HG03558 (cell line): Measurements from ENCODE around the gene ADGRV1.
A peak's percentile ranks its signal among the peaks of the same experiment; 100 is the strongest.
"Not testable (repeated sequence)": the region's sequence is repeated elsewhere in the genome, so short reads cannot be mapped to it uniquely, and the experiment has no call there.

Experiments used
- ATAC-seq: cut with Tn5 transposase; IDR thresholded peaks from one replicate; pipeline ENCODE4 v1.9.1; 2021; ENCODE audit warnings: moderate number of reproducible peaks; ENCODE audit not compliant: unreplicated experiment; ENCODE audit errors: extremely low read depth

The ADGRV1 gene

DNA sequence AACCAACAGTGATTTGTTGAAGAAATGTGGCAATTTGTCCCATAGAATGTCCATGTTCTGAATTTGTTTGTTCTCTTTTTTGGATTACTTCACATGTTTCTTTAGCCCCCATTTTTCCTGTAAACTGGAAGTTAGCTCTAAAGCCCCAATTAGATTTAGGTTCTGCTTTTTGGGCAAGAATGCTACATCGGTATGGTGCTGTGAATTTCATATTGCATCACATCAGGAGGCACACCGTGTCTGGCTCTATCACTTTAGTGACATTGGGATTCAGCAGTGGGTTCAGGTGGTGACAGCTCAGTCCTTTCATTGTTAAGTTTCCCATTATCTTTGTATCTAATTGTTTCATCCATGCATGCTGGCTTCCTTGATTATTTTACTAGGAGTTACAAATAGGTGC lies 27.9 kb downstream of the ADGRV1 start:
- ATAC-seq: no peak

DNA sequence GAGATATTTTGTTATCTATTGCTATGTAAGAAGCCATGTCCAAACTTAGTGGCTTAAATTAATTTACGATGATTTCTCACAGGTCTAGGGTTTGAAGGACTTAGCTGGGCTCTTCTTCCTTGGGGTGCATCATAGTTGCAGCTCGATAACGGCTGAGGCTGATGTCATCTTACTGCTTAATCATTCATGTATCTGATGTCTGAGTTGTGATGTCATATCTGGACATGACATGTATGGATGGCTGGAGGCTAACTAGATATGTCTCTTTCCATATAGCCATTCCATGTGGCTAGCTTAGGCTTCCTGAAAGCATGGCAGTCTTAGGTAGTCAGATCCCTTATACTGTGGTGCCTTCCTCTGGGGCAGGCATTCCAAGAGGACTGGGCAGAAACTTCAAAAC lies 31.6 kb downstream of the ADGRV1 start:
- no peak for ATAC-seq

DNA sequence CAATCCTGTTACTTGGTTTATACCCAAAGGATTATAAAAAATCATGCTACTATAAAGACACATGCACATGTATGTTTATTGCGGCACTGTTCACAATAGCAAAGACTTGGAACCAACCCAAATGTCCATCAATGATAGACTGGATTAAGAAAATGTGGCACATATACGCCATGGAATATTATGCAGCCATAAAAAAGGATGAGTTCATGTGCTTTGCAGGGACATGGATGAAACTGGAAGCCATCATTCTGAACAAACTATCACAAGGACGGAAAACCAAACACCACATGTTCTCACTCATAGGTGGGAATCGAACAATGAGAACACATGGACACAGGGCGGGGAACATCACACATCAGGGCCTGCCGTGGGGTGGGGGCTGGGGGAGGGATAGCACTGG lies 34.5 kb downstream of the ADGRV1 start:
- not testable (repeated sequence) for ATAC-seq

DNA sequence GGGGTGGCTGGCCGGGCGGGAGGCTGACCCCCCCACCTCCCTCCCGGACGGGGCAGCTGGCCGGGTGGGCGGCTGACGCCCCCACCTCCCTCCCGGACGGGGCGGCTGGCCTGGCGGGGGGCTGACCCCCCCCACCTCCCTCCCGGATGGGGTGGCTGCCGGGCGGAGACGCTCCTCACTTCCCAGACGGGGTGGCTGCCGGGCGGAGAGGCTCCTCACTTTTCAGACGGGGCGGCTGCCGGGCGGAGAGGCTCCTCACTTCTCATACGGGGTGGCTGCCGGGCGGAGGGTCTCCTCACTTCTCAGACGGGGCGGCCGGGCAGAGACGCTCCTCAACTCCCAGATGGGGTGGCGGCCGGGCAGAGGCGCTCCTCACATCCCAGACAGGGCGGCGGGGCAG lies 37.2 kb downstream of the ADGRV1 start:
- not testable (repeated sequence) for ATAC-seq

DNA sequence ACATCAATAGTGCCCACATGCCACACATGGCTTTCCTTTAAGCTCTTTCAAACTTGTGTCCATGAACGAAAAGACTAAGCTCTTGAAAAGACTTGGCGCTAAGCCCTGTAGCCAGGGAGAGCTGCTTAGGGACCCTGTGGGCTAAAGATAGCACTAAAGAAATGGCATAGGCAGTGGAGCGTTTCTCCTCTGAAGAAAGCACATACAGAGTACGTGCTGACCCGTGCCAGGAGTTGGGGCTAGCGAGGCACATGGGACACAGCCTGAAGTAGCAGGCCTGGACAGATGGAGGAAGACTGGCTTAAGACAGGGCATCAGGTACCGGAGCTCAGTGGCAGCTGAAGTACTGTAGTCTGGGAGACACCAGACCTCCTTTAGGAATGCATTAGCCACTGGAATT lies 39.7 kb downstream of the ADGRV1 start:
- ATAC-seq: no peak

DNA sequence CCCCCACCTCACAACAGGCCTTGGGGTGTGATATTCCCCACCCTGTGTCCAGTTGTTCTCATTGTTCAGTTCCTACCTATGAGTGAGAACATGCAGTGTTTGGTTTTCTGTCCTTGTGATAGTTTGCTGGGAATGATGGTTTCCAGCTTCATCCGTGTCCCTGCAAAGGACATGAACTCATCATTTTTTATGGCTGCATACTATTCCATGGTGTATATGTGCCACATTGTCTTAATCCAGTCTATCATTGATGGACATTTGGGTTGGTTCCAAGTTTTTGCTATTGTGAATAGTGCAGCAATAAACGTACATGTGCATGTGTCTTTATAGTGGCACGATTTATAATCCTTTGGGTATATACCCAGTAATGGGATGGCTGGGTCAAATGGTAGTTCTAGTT lies 41.7 kb downstream of the ADGRV1 start:
- ATAC-seq: not testable (repeated sequence)

DNA sequence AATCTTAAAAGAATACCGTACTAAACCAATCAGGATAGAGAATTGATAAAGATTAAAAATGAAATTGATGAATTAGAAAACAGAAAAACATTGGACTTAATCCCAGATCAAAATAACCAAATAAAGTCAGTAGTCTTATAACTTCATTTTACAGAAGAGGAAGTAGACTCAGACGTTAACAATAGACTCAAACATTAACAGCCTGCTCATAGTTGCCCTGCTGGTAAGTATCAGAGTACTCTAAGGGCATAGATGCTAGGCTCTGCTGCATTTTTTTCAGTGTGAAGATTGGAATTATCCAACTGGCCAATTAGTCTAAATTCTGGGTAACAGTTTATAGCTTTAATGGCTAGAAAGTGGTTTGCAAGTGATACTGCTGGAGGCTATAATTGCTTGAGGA lies 42.9 kb downstream of the ADGRV1 start:
- no peak for ATAC-seq

DNA sequence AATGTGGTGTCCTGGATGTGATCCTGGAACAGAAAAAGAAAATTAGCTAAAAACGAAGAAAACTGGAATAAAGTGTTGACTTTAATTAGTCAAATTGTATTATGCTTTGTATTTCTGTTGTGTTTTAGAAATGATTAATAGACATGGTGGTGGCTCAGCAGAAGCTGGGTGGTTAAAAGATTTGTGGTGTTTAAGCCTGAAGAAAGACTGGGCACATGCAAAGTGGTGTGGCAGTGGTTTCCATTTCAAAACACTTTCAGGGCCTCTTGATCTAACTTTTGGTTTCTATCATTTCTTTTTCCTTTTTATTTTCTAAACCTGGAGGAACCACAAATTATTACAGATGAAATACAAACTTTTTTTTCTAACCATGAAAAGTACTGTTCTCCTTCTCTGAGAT lies 44.1 kb downstream of the ADGRV1 start:
- ATAC-seq: no peak

DNA sequence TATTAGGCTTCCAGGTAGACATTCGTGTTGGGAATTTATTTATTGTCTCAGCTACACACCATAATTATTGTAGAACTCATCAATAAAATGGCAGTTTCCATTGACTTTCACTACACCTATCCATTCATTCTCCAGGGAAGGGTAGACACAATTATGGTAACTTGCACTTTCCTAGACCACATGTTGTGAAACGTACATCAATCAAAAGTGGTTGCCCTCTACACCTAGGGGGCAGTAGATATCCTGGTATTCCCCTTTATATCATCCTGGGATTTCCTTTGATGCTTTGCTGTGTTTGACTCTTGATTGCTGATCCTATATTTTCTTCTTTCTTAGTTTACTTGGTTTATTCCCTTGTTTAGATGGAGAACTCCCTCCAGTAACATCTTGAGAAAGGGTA lies 47.9 kb downstream of the ADGRV1 start:
- no peak for ATAC-seq

DNA sequence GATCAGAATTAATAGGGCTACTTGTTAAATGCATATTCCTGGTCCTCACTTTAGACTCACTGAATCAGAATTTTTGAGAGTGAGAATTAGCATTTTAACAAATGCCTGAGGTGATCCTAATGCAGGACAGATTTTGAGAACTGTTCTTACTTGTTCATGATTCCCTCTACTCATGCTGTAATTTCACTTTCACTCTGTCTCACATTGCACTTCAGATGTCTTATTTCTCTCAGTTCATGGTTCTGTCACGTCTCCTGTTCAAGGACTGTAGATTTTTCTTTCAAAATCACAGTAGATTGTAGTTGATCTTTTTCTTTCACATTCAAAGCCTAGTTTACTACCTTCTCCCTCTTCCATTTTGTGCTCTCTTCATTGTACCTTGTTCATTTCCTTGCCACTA lies 54.3 kb downstream of the ADGRV1 start:
- ATAC-seq: peak; percentile 95

DNA sequence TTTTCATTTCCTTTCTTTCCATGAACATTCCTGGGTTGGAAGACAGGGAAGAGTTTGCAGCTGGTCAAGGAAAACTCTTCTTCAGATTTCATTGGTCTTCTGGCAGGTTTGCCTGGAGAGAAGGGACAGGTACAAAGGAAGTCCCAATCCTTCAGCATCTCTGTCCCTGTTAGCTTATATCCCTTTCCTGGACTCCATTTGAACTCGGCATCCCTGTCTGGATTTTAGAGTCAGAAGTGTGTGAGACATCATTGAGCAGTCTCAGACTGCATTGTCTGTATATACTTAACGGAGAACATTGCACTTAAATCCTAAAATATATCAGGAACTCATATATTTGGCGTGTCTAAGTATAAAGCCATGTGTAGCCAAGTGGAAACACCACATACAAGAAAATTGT lies 54.9 kb downstream of the ADGRV1 start:
- ATAC-seq: no peak

DNA sequence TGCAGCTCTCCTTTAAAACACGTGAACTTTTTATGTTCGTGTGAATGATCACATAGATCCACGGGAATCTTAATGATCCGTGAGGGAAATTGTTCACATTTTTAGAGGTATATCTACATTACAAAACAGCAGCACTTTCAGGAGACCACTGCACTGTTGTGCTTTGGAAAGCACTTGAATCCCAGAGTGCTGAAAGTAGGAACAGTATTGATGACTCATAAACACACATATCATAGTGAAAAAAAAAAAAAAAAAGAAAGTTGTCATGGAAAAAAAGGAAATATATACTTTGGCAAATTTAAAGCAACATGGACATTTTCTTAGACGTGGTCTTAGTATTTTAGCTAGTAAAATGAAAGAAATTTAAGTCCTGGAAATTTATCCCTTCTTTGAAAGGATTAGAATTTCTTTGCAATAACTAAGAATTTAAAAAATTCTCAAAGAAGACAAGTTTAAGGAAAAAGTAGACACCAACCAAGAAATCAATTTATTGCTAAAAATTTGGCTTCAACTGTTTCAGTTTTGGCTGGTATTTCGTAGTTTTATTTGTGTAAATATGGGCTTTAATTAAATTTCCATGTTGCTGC lies 55.4 kb downstream of the ADGRV1 start:
- no peak for ATAC-seq

DNA sequence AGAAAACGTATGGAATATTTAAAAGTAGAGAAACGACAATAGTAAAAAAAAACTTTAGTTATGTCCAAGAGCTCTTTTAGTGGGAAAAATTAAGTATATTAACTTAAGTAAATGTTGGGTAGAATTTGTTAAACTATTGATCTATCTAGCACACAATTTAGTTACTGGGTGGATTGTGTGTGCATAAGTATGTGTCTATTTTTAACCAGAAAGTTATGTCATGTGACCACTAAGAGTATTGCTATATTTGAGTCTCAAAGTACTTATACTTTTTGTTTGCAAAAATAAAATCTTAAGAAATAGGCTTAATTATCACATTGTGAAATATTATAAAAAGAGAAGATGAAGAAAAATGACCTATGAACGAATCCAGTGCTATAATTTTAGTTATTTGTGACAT lies 56.8 kb downstream of the ADGRV1 start:
- no peak for ATAC-seq

DNA sequence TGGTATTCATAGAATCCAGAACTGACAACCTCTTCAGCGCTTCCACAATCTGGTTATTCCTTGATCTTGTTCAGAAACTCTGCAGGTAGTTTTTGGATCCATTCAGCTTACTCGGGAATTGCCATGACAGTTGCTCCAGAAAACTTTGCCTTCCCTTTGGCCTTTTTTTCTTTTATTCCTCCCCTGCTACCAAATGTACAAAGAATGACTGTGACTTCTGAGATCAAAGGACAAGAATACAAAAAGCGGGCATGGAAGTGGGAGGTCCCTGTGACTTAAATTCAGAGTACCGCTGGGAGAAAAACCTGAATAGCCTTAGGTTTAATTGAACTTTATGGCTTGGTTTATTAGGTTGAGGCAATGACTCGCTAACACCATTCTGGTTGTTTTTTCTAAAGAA lies 59.5 kb downstream of the ADGRV1 start:
- no peak for ATAC-seq

DNA sequence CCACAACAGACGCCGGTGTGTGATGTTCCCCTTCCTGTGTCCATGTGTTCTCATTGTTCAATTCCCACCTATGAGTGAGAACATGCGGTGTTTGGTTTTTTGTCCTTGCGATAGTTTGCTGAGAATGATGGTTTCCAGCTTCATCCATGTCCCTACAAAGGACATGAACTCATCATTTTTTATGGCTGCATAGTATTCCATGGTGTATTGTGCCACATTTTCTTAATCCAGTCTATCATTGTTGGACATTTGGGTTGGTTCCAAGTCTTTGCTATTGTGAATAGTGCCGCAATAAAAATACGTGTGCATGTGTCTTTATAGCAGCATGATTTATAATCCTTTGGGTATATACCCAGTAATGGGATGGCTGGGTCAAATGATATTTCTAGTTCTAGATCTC lies 61.2 kb downstream of the ADGRV1 start:
- ATAC-seq: not testable (repeated sequence)

DNA sequence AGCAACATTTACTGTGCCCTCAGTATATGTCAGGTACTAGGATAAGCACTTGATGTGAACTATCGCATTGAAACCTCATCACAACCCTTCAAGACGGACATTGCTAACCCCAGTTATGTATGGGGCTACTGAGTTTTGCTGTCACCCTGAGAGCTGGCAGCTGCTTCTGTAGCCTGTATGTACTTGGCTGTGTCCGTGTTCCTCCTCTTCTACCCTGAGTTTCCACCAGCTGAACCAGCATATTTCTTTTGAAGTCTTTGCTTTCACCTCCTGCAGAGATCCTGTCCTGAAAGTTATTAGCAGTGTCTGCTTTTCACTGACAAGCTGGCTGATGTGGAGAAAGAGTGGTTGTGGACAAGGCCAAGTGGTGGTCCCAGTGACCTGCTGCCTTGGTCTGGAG lies 63.3 kb downstream of the ADGRV1 start:
- no peak for ATAC-seq

DNA sequence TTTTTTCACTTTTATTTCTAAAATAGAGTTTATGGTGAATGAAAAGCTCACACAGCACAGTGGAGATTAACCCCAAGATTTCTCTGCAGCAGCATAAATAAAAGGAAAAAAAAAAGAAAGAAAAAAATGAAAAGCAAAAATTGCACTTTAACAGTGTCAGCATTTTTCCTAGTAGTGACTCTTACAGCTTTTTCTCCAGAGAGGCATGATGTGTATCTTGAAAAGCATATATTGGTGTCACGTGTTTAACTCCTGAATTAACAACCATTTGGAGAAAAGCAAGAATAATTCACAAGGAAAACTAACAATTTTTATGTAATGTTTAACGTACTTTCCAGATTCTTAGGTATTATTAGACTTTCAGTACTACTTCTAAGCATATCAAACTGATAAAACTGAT lies 67.9 kb downstream of the ADGRV1 start:
- no peak for ATAC-seq

DNA sequence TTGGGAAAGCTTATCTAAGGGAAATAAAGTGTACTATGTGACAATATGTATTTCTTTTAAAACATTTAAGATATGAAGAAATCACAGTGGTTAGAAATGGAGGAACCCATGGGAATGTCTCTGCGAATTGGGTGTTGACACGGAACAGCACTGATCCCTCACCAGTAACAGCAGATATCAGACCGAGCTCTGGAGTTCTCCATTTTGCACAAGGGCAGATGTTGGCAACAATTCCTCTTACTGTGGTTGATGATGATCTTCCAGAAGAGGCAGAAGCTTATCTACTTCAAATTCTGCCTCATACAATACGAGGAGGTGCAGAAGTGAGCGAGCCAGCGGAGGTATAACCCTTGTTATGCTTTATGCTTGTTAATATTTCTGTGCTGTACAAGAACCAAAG lies 69.9 kb downstream of the ADGRV1 start:
- no peak for ATAC-seq

DNA sequence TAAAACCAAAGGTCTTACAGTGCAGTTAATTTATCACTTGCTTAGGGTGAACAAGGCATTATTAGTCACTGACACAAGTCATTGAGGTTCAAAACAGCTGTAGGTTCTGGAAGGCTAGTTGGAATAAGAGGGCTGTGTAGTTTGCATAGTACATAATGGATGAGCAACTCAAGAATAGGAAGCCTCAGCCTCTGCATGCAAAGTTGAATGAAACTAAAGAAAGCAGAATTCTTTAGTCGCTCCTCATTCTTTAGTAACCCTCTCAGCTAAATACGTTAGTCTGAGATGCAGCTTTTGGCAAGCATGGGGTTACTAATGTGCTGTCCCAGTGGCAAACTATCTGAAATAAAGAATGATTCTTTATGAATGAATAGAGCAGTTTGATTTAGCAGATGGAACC lies 74.2 kb downstream of the ADGRV1 start:
- no peak for ATAC-seq

DNA sequence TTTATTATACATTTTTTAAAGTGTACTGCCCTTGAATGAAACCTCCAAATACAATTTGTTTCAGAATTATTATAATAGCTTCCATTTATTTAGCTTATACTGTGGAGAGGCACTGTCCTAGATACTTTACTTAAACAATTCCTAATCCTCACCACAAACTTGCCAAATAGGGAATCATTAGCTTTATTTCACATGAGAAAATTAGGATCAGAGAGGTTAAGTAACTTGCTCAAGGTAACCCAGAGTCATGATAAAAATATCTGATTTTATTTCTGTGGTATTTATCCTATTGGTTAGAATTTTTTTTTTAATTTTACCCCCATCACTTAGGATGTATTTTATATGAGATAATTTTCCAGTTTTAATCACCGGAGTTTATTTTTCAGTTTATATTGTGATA lies 78.4 kb downstream of the ADGRV1 start:
- no peak for ATAC-seq

DNA sequence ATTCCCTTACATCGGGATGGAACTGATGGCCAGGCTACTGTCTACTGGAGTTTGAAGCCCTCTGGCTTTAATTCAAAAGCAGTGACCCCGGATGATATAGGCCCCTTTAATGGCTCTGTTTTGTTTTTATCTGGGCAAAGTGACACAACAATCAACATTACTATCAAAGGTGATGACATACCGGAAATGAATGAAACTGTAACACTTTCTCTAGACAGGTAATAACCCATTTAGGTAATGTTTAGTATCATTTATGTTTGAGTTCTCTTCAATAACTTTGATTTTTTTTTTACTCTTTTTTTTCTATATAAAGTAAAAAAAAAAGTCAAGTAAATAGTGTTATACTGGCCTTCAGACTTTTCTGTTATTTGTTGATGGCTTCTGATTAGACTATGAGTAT lies 79.1 kb downstream of the ADGRV1 start:
- no peak for ATAC-seq

DNA sequence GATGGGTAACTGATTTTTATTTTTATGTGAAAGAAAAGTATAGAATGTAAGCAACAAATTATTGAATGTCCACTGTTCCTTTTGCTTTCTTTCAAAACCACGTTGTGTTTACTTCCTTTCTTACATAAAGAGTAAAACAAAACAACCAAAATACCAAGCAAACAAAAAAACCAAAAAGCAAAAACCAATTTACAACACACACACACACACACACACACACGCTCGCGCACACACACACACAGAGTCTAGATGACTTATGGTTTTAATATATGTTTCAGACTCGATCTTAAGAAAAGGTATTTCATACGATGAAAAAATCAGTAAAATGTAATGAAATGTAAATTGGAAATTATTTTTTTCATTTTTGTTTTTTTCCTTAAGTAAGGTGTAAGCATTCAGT lies 80.3 kb downstream of the ADGRV1 start:
- no peak for ATAC-seq

DNA sequence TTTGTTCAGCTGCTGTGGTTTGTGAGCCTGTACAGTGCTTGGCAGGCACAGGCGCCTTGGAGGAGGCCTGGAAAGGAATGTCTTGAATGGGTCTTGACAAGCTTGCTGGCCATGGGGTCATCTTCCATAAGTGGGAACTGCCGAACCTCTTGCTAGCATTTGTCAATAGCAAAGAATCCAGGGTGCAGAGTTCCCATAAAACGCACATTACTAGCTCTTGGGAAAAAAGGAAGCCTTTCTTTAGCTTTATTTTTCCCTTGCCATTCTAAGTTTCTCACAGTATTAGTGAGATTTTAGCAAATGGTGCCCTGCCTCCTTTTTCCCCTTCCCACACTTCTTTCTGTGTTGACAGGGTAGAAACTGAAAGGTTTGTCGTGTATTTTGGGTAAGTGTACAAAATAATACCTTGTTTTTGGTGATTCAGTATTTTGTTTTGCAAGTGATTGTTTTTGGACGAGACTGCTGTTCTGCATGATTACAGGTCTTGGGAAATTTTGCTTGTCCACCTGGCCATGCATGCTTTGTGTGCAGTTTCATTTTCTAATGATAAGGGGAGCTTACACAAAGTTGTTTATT lies 82.0 kb downstream of the ADGRV1 start:
- no peak for ATAC-seq
